ENCODE data around the gene OOSP4B.

- TF ChIP-seq CTCF (IDR thresholded peaks at IDR 0.05) (no peak), POLR2AphosphoS5 (IDR thresholded peaks at IDR 0.05) (no peak)
Observed at GRCh38 chr11:60065801-60066200, 48.8 kb downstream of the OOSP4B start.
